Measurements from ENCODE around the gene KIF2C. TPM values are rescaled to one million over a fixed set of nuclear protein-coding genes. Genes with fewer than 3 reads are reported as not detected.
"Not testable (repeated sequence)": the region's sequence is repeated elsewhere in the genome, so short reads cannot be mapped to it uniquely, and the experiment has no call there.

The KIF2C gene
- total RNA-seq, 2 donors from 2014 or later = 2.6 to 9.1 TPM

DNA sequence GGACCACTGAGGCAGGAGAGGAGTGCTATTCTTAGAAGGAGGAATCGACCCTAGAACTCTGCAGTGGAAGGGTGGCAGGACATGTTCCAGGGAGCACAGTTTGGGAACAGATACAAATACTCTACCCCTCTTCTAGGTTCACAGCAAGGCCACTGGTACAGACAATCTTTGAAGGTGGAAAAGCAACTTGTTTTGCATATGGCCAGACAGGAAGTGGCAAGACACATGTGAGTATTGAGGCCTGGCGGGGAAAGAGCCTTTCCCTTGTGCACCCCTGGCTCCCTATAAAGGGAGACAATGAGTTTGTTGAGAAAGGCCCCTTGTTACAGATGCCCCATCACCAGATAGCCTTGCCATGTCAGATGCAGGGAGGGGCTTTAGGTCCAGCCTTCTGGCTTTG lies 17.8 kb downstream of the KIF2C start:
- ATAC-seq (no peak), DNase-seq (no peak)
- intact Hi-C loops (cut with DNase I, micrococcal nuclease) = no loop called here

DNA sequence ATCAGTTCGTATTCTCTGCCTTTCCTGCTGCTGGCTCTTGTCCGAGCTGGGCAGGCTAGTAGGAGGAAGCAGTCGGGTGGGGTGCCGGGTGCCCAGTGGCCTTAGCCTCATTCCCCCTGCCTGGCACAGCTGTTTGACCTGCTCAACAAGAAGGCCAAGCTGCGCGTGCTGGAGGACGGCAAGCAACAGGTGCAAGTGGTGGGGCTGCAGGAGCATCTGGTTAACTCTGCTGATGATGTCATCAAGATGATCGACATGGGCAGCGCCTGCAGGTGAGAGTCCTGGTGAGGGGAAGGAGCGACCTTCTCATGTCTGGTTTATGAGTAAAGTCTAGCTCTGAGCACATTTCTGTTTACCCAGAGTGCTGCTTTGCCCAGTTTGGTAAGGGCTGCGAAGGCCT lies 19.4 kb downstream of the KIF2C start:
- DNase-seq (no peak), ATAC-seq (no peak)
- intact Hi-C loops (cut with DNase I, micrococcal nuclease) = no loop called here

DNA sequence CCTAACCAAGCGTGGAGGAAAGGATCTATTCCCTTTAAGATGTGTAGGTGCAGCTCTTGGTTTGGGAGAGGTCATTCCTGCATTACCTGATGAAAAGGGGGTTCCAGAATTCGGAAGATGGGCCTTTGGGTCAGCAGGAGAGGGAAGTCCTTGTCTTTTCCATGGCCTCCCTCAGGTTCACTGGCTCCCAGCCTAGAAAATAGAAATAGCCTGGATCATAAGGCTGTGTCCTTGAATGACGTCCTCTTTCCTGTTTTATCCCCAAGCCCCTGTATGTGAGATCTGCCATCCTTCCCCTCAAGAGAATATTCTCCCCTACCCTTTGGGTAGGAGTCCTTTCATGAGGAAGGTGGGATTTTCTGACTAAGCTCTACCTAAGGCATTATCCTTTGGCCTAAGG lies 21.2 kb downstream of the KIF2C start:
- DNase-seq (no peak), ATAC-seq (no peak)
- intact Hi-C loops (cut with DNase I, micrococcal nuclease) = no loop called here

DNA sequence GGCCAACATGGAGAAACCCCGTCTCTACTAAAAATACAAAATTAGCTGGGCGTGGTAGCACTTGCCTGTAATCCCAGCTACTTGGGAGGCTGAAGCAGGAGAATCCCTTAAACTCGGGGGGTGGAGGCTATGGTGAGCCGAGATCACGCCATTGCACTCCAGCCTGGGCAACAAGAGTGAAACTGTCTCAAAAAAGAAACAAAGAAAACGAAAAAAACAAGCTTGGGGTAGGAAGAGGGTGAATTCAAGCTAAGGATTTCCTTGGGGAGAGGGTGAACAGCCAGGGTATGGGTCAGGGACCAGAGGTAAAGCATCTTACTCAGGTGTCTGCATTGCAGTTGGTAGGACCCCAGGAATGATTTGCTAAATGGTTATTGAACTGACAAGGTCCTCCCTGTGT lies 26.8 kb downstream of the KIF2C start:
- ATAC-seq; DNase-seq; intact Hi-C loops (cut with DNase I, micrococcal nuclease): not testable (repeated sequence)

DNA sequence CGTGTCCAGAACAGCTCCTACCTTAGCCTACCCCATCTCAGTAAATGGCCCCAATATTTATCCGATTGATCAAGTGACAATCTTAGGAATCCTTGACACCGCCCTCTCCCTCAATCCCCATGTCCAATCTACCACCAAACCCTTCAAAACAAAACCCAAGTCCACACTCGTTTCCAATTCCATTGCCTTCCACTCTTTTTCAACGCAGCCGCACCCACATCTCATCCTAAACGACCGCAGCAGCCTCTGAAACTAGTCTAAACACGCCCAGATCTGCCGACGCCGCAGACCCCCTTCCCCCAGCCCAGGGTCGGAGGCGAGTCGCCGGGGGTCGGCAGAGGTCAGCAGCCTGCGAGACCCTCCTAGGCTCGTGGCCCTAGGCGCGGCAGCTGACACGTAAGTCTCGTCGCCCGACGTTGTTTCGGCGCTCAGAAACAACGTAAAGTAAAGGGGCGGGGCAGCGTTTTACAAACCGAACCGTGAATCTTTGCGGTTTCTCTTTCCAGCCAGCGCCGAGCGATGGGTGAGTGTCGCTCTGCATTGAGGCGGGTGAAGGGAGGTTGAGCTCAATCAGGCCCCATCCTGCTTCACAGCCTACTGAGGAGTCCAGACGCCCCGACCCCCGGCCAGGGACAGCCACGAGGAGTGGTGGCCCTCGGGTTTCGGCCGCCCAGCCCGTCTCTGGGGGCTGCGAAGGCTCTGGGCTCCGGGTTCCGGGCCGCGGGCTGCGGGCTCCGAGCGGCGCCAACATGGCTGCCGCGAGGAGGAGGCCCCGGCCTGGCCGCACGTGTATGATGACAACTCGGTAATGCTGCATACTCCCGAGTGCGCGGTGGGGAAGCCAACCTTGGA lies 35.7 kb downstream of the KIF2C start, which contains the start of gene RPS8:
TSS of gene RPS8 (plus strand) at position 463 of the 852 bp plus-strand sequence. CDS start at position 520, 57 bp downstream.
- ATAC-seq (peak; percentile 89), DNase-seq (peak; percentile 93 to 94)
- intact Hi-C loops (cut with DNase I, micrococcal nuclease) = no loop called here

DNA sequence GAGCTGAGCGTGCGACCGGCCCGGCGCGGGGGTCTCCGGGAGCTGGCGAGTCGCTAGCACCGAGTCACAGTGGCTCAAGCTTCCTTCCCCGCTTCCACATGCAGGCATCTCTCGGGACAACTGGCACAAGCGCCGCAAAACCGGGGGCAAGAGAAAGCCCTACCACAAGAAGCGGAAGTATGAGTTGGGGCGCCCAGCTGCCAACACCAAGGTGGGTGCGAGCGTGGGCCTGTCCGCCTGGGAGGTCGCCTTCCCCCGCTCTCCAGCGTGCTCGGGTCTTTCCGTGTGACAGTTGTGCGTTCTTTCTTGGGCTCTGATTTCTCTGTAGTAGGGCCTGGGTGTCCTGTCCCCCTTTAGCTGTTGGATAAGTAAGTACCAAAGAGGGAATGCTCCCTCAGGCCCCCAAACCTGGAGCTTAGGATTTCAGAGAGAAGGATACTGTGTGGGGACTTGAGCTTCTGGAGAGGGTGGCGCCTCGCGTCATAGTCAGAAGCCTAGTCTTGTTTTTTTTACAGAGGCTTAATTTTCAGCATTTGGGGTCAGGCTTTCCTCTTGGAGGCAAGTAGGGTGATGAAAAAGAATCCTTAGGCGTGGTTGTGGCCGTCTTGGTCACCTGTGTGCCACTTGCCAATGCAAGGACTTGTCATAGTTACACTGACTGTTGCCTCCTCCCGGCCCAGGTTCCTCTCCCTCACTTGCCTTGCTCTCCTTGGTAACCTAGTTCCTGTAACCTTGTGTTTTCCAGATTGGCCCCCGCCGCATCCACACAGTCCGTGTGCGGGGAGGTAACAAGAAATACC lies 36.5 kb downstream of the KIF2C start:
- intact Hi-C loops (cut with DNase I, micrococcal nuclease) = no loop called here
- DNase-seq = peak; percentile 36 to 57
- peak; percentile 53 for ATAC-seq

DNA sequence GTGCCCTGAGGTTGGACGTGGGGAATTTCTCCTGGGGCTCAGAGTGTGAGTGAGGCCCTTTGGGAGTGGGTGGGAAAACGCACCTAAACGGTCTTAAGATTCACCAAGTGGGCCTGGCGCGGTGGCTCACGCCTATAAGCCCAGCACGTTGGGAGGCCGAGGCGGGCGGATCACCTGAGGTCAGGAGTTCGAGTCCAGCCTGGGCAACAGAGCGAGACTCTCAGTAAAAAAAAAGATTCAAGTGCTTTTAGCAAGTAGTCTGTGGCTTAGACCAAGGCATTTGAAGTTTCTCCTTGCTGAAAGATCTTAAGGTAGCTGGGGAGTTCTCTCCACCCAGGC lies 37.1 kb downstream of the KIF2C start:
- intact Hi-C loops (cut with DNase I, micrococcal nuclease) = no loop called here
- no peak for ATAC-seq
- no peak for DNase-seq

DNA sequence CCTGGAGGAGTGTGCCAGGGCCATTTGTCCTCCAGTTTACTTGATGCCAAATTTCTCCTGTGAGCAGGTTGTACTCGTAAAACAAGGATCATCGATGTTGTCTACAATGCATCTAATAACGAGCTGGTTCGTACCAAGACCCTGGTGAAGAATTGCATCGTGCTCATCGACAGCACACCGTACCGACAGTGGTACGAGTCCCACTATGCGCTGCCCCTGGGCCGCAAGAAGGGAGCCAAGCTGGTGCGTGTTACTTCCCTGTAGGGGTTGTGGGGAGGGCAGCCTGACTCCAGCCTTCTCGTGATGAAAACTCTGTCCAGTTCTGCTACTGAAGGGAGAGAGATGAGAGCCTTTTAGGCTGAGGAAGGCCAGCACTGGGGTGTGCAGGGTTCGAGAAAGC lies 37.9 kb downstream of the KIF2C start:
- ATAC-seq = no peak
- intact Hi-C loops (cut with DNase I, micrococcal nuclease) = no loop called here
- no peak for DNase-seq

DNA sequence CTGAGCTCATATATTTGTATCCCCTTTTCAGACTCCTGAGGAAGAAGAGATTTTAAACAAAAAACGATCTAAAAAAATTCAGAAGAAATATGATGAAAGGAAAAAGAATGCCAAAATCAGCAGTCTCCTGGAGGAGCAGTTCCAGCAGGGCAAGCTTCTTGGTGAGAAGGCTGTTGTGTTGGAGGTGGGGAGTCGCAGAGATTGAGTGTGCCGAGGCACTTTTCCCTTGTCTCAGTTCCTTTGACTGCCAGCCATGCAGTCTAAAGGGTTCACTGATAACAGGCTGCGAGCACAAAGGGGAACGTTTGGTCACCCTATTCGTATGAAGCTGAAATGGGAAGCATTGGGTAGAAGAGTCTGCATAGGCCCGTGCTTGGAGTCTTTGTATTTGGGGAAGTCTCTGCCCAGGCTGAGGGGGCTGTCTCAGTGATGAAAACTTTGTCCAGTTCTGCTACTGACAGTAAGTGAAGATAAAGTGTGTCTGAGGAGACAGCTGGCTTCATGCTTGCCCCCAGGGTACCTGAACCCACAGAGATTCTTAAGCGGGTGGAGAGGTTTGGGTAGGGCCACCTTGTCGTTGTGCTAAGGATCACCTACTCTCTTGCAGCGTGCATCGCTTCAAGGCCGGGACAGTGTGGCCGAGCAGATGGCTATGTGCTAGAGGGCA lies 38.5 kb downstream of the KIF2C start:
- intact Hi-C loops (cut with DNase I, micrococcal nuclease) = no loop called here
- ATAC-seq = no peak
- no peak for DNase-seq

DNA sequence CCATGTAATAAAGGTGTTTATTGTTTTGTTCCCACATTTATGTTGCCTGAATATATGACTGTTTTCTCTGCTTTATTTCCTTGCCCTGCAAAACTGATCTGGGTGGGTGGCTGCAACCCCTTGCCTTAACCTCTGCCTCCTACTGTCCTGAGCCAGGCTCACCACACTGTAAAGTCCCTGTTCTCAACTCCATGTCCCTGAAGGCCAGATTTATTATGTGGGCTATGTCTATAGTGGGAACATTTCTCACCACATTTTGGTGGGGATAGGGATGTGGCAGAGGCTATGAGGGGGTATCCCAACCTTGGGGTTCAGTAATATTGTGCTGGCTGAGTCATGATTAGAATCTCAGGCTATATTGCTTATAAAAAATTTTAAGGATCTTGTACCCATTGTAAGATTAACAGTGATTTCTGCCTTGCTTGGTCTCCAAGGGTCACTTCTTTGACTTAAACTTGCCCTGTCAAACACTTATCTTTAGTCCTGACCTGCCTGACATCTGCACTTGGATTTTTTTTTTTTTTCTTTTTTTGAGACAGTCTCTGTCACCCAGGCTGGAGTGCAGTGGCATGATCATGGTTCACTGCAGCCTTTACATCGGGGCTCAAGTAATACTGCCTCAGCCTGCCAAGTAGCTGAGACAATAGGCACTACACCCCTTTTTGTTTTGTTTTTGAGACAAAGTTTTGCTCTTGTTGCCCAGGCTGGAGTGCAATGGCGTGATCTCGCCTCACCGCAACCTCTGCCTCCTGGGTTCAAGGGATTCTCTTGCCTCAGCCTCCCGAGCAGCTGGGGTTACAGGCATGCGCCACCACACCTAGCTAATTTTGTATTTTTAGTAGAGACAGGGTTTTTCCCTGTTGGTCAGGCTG lies 39.3 kb downstream of the KIF2C start:
- ATAC-seq = no peak
- DNase-seq = no peak
- intact Hi-C loops (cut with DNase I, micrococcal nuclease) = no loop called here

DNA sequence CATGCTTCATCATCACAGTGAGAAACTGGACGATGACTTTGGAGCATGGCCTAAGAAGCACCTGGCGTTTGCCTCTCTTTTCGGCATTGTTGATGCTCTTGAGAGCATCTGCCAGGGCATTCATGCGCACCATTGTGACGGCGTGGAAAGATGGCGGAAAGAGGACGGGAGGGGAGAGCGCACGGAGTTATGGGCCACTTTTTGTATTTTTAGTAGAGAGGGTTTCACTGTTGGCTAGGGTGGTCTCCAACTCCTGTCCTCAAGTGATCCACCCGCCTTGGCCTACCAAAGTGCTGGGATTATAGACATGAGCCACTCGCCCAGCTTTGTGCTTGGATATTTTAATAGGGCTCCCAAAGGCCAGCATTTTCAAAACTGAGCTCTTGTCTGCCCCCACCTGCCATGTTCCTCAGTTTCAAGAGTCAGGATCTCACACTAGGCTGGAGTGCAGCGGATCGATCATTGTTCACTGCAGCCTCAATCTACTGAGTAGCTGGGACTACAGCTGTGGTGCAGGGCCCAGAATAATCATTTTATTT lies 41.0 kb downstream of the KIF2C start:
- intact Hi-C loops (cut with DNase I, micrococcal nuclease) = loop anchor here in 1 of 2 donors (10.0 kb wide), 1 partner anchor 54 kb away; no protein-coding TSS in a partner anchor
- DNase-seq = no peak
- no peak for ATAC-seq

DNA sequence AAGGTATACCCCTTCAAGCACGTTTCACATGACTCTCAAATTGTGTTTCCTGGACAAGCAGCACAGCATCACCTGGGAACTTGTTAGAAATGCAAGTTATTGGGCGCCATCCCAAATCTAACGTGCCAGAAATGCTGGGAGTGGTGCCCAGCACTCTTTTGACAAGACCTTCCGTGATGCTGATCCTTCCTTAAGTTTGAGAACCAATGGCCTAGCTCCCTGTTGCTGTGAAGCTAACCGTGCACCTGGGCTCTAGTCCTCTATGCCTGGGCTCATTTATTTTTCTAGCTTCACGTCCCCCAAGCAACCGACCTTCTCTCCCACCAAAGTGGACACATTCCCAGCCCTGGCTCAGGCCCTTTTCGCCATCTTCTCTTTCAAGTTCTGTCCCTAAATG lies 44.1 kb downstream of the KIF2C start:
- no peak for DNase-seq
- intact Hi-C loops (cut with DNase I, micrococcal nuclease) = loop anchor here in 1 of 2 donors (10.0 kb wide), 1 partner anchor 51 kb away; no protein-coding TSS in a partner anchor
- no peak for ATAC-seq

DNA sequence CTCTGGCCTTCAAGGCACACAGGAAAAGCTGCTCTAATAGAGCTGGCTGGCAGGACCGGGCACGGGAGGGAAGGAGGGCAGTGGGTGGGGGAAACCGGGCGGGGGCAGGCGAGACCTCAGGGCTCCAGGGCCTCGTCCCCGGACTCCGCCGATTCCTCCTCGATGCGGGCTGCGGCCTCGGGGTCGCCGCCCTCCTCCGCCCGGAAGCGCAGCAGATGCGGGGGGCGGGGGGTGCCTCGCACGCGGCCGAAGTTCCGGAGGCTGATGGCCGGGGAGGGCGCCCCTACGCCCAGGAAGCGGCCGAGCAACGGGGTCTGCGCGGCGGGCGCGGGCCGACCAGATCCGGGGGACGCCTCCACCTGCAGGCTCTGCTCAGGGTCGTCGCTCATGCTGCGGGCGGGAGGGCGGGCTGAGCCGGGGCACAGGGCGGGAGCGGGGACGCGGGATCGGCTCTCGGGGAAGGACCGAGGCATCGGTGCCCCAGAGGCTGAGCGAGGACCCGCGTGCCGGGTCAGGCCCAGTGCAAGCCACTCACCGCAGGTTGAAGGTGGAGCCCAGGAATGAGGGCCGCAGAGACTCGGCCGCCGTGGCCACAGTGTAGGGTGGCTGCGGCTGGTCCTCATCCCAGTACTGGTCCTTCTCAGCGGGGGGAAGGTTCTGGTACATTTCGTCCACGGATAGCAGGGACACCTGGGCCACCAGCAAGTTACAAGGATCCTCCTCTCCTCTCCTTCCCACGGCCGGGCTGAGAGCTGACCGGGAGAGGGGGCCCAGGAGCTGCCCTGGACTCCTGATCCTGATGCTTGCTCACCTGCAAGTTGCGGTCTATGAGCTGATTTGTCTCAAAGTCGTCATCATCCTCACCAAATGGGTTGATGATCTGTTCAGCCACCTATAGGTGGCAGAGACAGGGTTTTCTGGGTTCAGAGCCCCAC lies 44.7 kb downstream of the KIF2C start:
- ATAC-seq = peak; percentile 17

DNA sequence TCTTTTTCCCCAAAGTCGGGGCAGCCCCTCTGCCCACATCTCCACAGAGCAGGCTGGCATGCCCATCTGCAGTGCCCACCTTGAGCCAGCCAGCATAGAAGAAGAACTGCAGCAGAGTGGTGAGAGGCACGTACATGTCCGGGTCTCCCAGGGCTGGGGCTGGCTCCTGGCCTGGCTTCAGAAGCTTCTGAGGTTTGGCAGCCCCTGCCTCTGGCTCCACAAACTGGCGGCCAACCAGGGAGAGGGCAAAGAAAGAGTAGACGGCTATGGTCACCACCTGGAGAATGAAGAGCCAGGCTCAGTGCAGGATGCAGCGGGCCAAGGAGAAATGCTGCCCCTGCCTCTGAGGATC lies 45.4 kb downstream of the KIF2C start:
- intact Hi-C loops (cut with DNase I, micrococcal nuclease) = loop anchor here in 1 of 2 donors (10.0 kb wide), 1 partner anchor 50 kb away; no protein-coding TSS in a partner anchor
- DNase-seq (peak in 1 of 2 donors; percentile 22), ATAC-seq (no peak)

More for the DNA sequence above, 44.7 kb downstream of the KIF2C start:
- intact Hi-C loops (cut with DNase I, micrococcal nuclease) = loop anchor here in 1 of 2 donors (10.0 kb wide), 1 partner anchor 50 kb away; no protein-coding TSS in a partner anchor
- peak; percentile 31 to 46 for DNase-seq

DNA sequence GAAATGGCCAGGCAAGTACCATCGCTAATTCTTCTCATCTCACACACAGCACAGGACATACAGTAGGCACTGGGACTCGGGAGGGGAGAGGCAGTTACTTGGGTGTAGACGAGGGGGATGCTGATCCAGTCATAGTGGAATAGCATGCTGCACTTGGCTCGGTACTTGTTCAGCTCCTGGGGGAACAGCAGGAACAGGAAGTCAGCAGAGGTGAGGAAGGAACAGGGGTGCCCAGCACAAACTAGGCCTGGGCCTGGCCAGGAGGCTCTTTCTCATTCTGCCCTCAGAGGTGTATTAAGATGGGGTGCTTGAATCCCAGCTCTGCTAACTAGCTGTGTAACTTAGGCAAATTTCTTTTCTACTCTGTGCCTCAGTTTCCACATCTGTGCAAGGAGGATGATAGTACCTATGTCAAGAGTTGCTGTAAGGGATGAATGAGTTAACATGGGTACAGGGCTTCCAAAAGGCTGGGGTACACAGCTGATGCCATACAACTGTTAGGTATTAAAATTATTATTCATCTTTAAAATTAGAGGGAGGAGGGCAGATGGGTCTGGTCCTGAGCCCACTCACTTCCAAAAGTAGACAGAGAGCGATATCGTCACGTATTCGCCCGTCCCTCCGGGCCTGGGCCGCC lies 46.0 kb downstream of the KIF2C start:
- ATAC-seq = no peak
- intact Hi-C loops (cut with DNase I, micrococcal nuclease) = loop anchor here in 1 of 2 donors (10.0 kb wide), 1 partner anchor 49 kb away; no protein-coding TSS in a partner anchor
- peak in 1 of 2 donors; percentile 18 for DNase-seq

DNA sequence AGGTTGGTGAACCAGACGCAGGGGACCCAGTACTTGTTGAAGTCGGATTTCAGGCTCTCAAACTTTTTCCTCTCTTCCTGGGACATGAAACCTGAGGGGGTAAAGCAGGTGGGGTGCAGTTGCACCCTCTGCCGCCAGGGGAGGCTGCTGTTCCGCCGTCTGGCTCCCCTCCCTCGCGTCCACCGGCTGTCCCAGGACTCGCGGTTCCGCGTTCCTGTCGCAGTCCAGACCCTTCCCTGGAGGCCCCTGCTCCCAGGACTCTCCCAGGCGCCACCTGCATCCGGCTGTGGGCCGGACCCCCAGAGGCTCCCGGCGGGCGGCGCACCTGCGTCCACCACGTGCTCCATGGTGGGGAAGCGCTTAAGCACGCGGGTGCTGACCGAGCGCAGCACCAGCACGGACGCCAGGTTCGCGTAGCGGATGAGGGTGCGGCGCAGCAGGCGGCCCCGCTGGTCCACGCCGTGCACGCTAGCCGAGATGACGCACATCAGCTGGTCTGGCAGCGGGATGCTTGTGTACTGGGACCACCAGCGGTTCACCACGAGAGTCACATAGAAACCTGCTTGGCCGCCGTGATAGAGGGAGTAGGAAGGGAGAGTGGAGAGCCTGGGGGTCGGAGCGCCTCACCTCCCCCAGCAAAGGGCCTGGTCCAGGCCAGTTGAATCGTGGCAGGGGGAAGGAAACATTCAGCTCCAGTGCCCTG lies 46.7 kb downstream of the KIF2C start:
- DNase-seq (peak in 1 of 2 donors; percentile 80), ATAC-seq (peak; percentile 73)
- intact Hi-C loops (cut with DNase I, micrococcal nuclease) = loop anchor here in 1 of 2 donors (10.0 kb wide), 1 partner anchor 49 kb away; no protein-coding TSS in a partner anchor

Data from left colon (tissue), 2 donors.